ENCODE data around the gene DNASE1. TPM values are rescaled to one million over a fixed set of nuclear protein-coding genes. Genes with fewer than 3 reads are reported as not detected.
A peak's percentile ranks its signal among the peaks of the same experiment; 100 is the strongest.
"Not testable (repeated sequence)": the region's sequence is repeated elsewhere in the genome, so short reads cannot be mapped to it uniquely, and the experiment has no call there.

The DNASE1 gene
- total and polyA plus RNA-seq, 2 donors from 2014 or later = 16.1 to 116 TPM

DNA sequence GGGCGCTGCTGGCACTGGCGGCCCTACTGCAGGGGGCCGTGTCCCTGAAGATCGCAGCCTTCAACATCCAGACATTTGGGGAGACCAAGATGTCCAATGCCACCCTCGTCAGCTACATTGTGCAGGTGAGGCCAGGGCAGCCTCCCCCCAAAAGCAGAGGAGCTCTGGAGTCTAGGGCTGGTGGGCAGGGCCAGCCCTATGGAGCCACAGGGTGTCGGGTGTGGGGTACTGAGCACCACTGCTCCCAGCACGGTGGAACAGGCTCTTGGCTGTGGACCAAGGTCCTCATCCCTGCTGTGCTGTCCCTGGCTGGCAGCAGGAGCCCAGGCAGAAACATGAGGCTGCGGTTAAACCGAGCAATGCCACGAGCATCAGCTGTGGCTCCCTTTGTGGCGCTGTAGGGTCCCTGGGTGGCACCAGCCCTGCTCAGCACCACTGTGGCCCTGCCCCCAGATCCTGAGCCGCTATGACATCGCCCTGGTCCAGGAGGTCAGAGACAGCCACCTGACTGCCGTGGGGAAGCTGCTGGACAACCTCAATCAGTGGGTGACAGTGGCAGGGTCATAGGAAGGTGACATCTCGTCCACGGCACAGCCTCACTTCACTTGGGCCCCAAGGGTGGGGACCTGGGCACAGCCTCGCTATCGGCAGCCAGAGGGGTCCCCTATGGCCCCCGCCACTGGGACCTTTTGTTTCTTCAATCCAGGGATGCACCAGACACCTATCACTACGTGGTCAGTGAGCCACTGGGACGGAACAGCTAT is 1.1 kb downstream of the DNASE1 start:
- H3K27ac ChIP-seq (ENCODE audit: low read depth in 2 of 2, low read length in 2 of 2) = peak overlapping the region; percentile 88 to 91
- DNase-seq (peak in 2 of 5 donors; percentile 42 to 64), FAIRE-seq (no peak)
- intact Hi-C loops (cut with DNase I) = no loop called here
- peak overlapping the region in 1 of 3 donors; percentile 80 for H3K9ac ChIP-seq (ENCODE audit: low read length in 3 of 3)
- TF ChIP-seq, protein P1, sequence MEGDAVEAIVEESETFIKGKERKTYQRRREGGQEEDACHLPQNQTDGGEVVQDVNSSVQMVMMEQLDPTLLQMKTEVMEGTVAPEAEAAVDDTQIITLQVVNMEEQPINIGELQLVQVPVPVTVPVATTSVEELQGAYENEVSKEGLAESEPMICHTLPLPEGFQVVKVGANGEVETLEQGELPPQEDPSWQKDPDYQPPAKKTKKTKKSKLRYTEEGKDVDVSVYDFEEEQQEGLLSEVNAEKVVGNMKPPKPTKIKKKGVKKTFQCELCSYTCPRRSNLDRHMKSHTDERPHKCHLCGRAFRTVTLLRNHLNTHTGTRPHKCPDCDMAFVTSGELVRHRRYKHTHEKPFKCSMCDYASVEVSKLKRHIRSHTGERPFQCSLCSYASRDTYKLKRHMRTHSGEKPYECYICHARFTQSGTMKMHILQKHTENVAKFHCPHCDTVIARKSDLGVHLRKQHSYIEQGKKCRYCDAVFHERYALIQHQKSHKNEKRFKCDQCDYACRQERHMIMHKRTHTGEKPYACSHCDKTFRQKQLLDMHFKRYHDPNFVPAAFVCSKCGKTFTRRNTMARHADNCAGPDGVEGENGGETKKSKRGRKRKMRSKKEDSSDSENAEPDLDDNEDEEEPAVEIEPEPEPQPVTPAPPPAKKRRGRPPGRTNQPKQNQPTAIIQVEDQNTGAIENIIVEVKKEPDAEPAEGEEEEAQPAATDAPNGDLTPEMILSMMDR (IDR thresholded peaks at IDR 0.05; ENCODE audit: borderline replicate concordance, extremely low read depth, insufficient read depth) = no peak
- no peaks in the 10 kb centered on the region for H3K9me3 ChIP-seq (ENCODE audit: control insufficient read depth in 2 of 3, insufficient read depth in 1 of 3, low read length in 3 of 3)
- H3K27me3 ChIP-seq (ENCODE audit: control insufficient read depth, insufficient read depth, low read length) = no peaks in the 10 kb centered on the region
- H3K4me3 ChIP-seq (ENCODE audit: low read length in 3 of 3) = peak overlapping the region in 2 of 3 donors; percentile 48 to 63
- H3K36me3 ChIP-seq (ENCODE audit: control insufficient read depth in 2 of 3, insufficient read depth in 3 of 3, low read length in 3 of 3) = peaks cover 0 to 33% (median 20%) of the 10 kb centered on the region in 3 donors
- peaks cover 0 to 12% (median 0%) of the 10 kb centered on the region in 3 donors for H3K4me1 ChIP-seq (ENCODE audit: control insufficient read depth in 2 of 3, insufficient read depth in 2 of 3, low read depth in 1 of 3, low read length in 3 of 3)

DNA sequence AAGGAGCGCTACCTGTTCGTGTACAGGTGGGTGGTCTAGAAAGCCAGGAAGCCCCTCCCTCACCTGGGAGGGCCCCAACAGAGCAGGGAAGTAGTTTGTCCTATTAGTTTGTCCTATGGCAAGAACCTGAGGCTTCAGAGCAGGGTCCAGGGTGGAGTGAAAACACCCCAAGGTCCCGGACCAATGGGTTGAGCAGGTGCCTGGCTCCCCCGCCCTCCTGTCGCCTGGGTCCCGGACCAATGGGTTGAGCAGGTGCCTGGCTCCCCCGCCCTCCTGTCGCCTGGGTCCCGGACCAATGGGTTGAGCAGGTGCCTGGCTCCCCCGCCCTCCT is 1.6 kb downstream of the DNASE1 start:
- H3K9me3 ChIP-seq (ENCODE audit: control insufficient read depth in 2 of 3, insufficient read depth in 1 of 3, low read length in 3 of 3); FAIRE-seq; H3K27me3 ChIP-seq (ENCODE audit: control insufficient read depth, insufficient read depth, low read length); DNase-seq; intact Hi-C loops (cut with DNase I): not testable (repeated sequence)
- Histone ChIP-seq H3K27ac (ENCODE audit: low read depth in 2 of 2, low read length in 2 of 2) (peak overlapping the region; percentile 88 to 91), H3K36me3 (ENCODE audit: control insufficient read depth in 2 of 3, insufficient read depth in 3 of 3, low read length in 3 of 3) (peaks cover 0 to 38% (median 20%) of the 10 kb centered on the region in 3 donors), H3K9ac (ENCODE audit: low read length in 3 of 3) (peak overlapping the region in 1 of 3 donors; percentile 80), H3K4me3 (ENCODE audit: low read length in 3 of 3) (peak overlapping the region in 1 of 3 donors; percentile 63), H3K4me1 (ENCODE audit: control insufficient read depth in 2 of 3, insufficient read depth in 2 of 3, low read depth in 1 of 3, low read length in 3 of 3) (peaks cover 0 to 12% (median 0%) of the 10 kb centered on the region in 3 donors)

DNA sequence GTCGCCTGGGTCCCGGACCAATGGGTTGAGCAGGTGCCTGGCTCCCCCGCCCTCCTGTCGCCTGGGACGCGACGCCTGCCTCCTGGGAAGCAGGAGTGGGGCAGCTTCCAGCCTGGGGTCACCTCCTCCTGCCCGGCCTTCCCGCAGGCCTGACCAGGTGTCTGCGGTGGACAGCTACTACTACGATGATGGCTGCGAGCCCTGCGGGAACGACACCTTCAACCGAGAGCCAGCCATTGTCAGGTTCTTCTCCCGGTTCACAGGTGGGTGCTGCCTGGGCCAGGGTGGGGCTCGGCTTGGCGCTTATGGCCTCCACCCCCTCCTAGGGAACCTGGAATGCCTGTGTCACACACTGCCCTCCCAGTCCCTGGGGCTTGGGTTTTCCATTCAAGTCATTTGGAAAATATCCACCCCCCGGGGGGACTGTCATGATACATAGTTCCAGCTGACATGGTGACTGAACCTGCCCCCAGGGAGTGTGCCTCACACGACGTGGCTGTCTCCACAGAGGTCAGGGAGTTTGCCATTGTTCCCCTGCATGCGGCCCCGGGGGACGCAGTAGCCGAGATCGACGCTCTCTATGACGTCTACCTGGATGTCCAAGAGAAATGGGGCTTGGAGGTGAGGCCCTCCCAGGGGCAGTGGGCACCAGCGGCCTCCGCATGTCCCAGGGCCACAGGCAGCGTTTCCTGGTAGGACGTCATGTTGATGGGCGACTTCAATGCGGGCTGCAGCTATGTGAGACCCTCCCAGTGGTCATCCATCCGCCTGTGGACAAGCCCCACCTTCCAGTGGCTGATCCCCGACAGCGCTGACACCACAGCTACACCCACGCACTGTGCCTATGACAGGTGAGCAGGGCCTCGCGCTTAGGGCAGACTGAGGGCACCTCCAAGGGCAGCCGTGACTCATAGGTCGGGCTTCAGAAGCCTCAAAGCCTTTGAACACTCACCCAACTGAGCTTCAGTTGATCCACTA is 2.3 kb downstream of the DNASE1 start:
- Histone ChIP-seq H3K4me1 (ENCODE audit: control insufficient read depth in 2 of 3, insufficient read depth in 2 of 3, low read depth in 1 of 3, low read length in 3 of 3) (peaks cover 0 to 12% (median 0%) of the 10 kb centered on the region in 3 donors), H3K9me3 (ENCODE audit: control insufficient read depth in 2 of 3, insufficient read depth in 1 of 3, low read length in 3 of 3) (no peaks in the 10 kb centered on the region), H3K27ac (ENCODE audit: low read depth in 2 of 2, low read length in 2 of 2) (peak overlapping the region; percentile 40 to 43), H3K36me3 (ENCODE audit: control insufficient read depth in 2 of 3, insufficient read depth in 3 of 3, low read length in 3 of 3) (peaks cover 0 to 44% (median 25%) of the 10 kb centered on the region in 3 donors), H3K27me3 (ENCODE audit: control insufficient read depth, insufficient read depth, low read length) (no peaks in the 10 kb centered on the region), H3K9ac (ENCODE audit: low read length in 3 of 3) (peak overlapping the region in 1 of 3 donors; percentile 55), H3K4me3 (ENCODE audit: low read length in 3 of 3) (peak overlapping the region in 1 of 3 donors; percentile 47)
- TF ChIP-seq, protein P1 (IDR thresholded peaks at IDR 0.05; ENCODE audit: borderline replicate concordance, extremely low read depth, insufficient read depth) = no peak
- DNase-seq = peak in 2 of 5 donors; percentile 39 to 71
- intact Hi-C loops (cut with DNase I) = no loop called here
- FAIRE-seq = no peak
